SU-DHL-6 (cell line): ENCODE data around the gene EPHB6.

Experiments
- H2AFZ ChIP-seq: fragments of 200-600 bp; sonication (generic); 2 replicates; pipeline ENCODE4 v1.6.1; 2014; ENCODE audit warnings: low read depth, mild to moderate bottlenecking, moderate library complexity, mixed read lengths, antibody characterized with exemption, low read length; ENCODE audit not compliant: severe bottlenecking
- H3F3A ChIP-seq: fragments of 200-600 bp; shearing (Covaris generic); 2 replicates; pipeline ENCODE4 v1.6.0; 2016; ENCODE audit warnings: antibody characterized with exemption, mild to moderate bottlenecking; ENCODE audit not compliant: insufficient read depth
- H3K27ac ChIP-seq: fragments of 200-600 bp; sonication (generic); 2 replicates; pipeline ENCODE4 v1.5.1; 2016; ENCODE audit warnings: low read depth, mild to moderate bottlenecking, low read length, moderate library complexity, mixed read lengths
- H3K27me3 ChIP-seq: fragments of 200-600 bp; sonication (generic), shearing (Covaris generic); 2 replicates; pipeline ENCODE4 v1.6.0; 2014; ENCODE audit warnings: mild to moderate bottlenecking, low read length
- H3K36me3 ChIP-seq: fragments of 200-600 bp; sonication (generic); 2 replicates; pipeline ENCODE4 v1.6.1; 2014; ENCODE audit warnings: mild to moderate bottlenecking, low read length, mixed read lengths
- H3K4me2 ChIP-seq: fragments of 300-600, 200-600 bp; shearing (Covaris generic), sonication (generic); 2 replicates; pipeline ENCODE4 v1.6.0; 2014; ENCODE audit warnings: low read length, low read depth, mild to moderate bottlenecking; ENCODE audit not compliant: poor library complexity, severe bottlenecking
- H3K4me3 ChIP-seq: fragments of 200-600 bp; sonication (generic); 2 replicates; pipeline ENCODE4 v1.5.1; 2014; ENCODE audit warnings: antibody characterized with exemption, low read length, mild to moderate bottlenecking, mixed read lengths; ENCODE audit not compliant: insufficient read depth, poor library complexity, severe bottlenecking
- H3K79me2 ChIP-seq: fragments of 200-600 bp; sonication (generic); 2 replicates; pipeline ENCODE4 v1.6.1; 2014; ENCODE audit warnings: mild to moderate bottlenecking, low read length, moderate library complexity; ENCODE audit not compliant: insufficient read depth
- H3K9ac ChIP-seq: fragments of 200-600 bp; sonication (generic); 2 replicates; pipeline ENCODE4 v1.7.0; 2014; ENCODE audit warnings: mild to moderate bottlenecking, low read length
- H3K9me2 ChIP-seq: fragments of 200-600 bp; sonication (generic); replicated peaks from 2 replicates; pipeline ENCODE4 v1.6.1; 2014; ENCODE audit warnings: low read length; ENCODE audit not compliant: insufficient read depth
- H3K9me3 ChIP-seq: fragments of 200-600 bp; sonication (generic); 2 replicates; pipeline ENCODE4 v1.6.1; 2014; ENCODE audit warnings: low read length, mixed read lengths; ENCODE audit not compliant: insufficient read depth
- H4K20me1 ChIP-seq: fragments of 200-600 bp; sonication (generic); 2 replicates; pipeline ENCODE4 v1.6.1; 2014; ENCODE audit warnings: low read depth, mild to moderate bottlenecking, antibody characterized with exemption, low read length, moderate library complexity, mixed read lengths
- CTCF ChIP-seq: fragments of 200-600 bp; sonication (generic); IDR thresholded peaks from one replicate; pipeline ENCODE4 v1.5.1; 2017; ENCODE audit warnings: antibody characterized with exemption, mild to moderate bottlenecking, low read length, moderate library complexity; ENCODE audit not compliant: insufficient read depth, poor library complexity, severe bottlenecking
- EZH2phosphoT487 ChIP-seq: fragments of 200-600 bp; sonication (generic), shearing (Covaris generic); conservative IDR thresholded peaks from 2 replicates; pipeline ENCODE4 v1.6.1; 2018; ENCODE audit warnings: mild to moderate bottlenecking, antibody characterized with exemption, low read length, moderate library complexity, mixed read lengths

The EPHB6 gene

GRCh38 chr7:142898377-142899170 is 43.7 kb downstream of the EPHB6 start:
- Histone ChIP-seq H3K79me2 (no peaks in the 10 kb centered on the region), H2AFZ (no peak overlapping the region), H3K9me3 (no peaks in the 10 kb centered on the region), H3K4me3 (no peak overlapping the region), H4K20me1 (no peaks in the 10 kb centered on the region), H3K27ac (no peak overlapping the region), H3K4me2 (no peak overlapping the region), H3K36me3 (no peaks in the 10 kb centered on the region), H3F3A (no peaks in the 10 kb centered on the region), H3K9ac (no peak overlapping the region), H3K27me3 (no peaks in the 10 kb centered on the region), H3K9me2 (no peaks in the 10 kb centered on the region)
- no peak for TF ChIP-seq CTCF
- no peak for TF ChIP-seq EZH2phosphoT487

GRCh38 chr7:142899661-142900060 is 44.8 kb downstream of the EPHB6 start:
- H3K27ac ChIP-seq: no peak overlapping the region
- no peak for TF ChIP-seq EZH2phosphoT487
- TF ChIP-seq CTCF: no peak

GRCh38 chr7:142901426-142902259 is 46.8 kb downstream of the EPHB6 start:
- no peaks in the 10 kb centered on the region for H4K20me1 ChIP-seq
- no peak overlapping the region for H3K9ac ChIP-seq
- no peaks in the 10 kb centered on the region for H3K27me3 ChIP-seq
- H3K9me3 ChIP-seq: peaks cover 5% of the 10 kb centered on the region
- no peaks in the 10 kb centered on the region for H3F3A ChIP-seq
- no peak overlapping the region for H3K4me3 ChIP-seq
- no peaks in the 10 kb centered on the region for H3K79me2 ChIP-seq
- TF ChIP-seq EZH2phosphoT487 (no peak), CTCF (no peak)
- no peak overlapping the region for H2AFZ ChIP-seq
- H3K36me3 ChIP-seq: no peaks in the 10 kb centered on the region
- H3K27ac ChIP-seq: no peak overlapping the region
- no peak overlapping the region for H3K4me2 ChIP-seq
- H3K9me2 ChIP-seq: no peaks in the 10 kb centered on the region

More at GRCh38 chr7:142899661-142900060, 44.8 kb downstream of the EPHB6 start:
- H3K79me2 ChIP-seq: no peaks in the 10 kb centered on the region
- no peak overlapping the region for H2AFZ ChIP-seq
- no peaks in the 10 kb centered on the region for H4K20me1 ChIP-seq
- H3K36me3 ChIP-seq: no peaks in the 10 kb centered on the region
- no peak overlapping the region for H3K4me3 ChIP-seq
- peaks cover 5% of the 10 kb centered on the region for H3K9me3 ChIP-seq
- no peaks in the 10 kb centered on the region for H3K27me3 ChIP-seq
- H3F3A ChIP-seq: no peaks in the 10 kb centered on the region
- no peaks in the 10 kb centered on the region for H3K9me2 ChIP-seq
- H3K4me2 ChIP-seq: no peak overlapping the region
- no peak overlapping the region for H3K9ac ChIP-seq
